Liver (tissue), 9 donors: ENCODE measurements around the gene STAB1. TPM values are rescaled to one million over a fixed set of nuclear protein-coding genes. Genes with fewer than 3 reads are reported as not detected.

Source experiments
- DNase-seq: peaks from one replicate; pipeline ENCODE4 v3.0.0-alpha.2; 2017; ENCODE audit warnings: low spot score
- H3K27ac ChIP-seq, 2 donors: one replicate each; pipeline ENCODE4 v1.7.0; 2013; ENCODE audit warnings: inconsistent platforms in 2 of 2, low read length in 2 of 2, control low read depth in 1 of 2, low read depth in 1 of 2, mild to moderate bottlenecking in 1 of 2
- H3K27me3 ChIP-seq, 4 donors: one replicate each; pipeline versions ENCODE4 v1.6.1 to v1.7.0; 2013; ENCODE audit warnings: low read length in 3 of 4, inconsistent platforms in 1 of 4, mild to moderate bottlenecking in 1 of 4, moderate library complexity in 1 of 4; ENCODE audit not compliant: control insufficient read depth in 4 of 4, insufficient read depth in 4 of 4
- H3K36me3 ChIP-seq, 4 donors: one replicate each; pipeline versions ENCODE4 v1.6.1 to v1.7.0; 2013; ENCODE audit warnings: low read length in 3 of 4, mild to moderate bottlenecking in 3 of 4, low read depth in 1 of 4, moderate library complexity in 1 of 4; ENCODE audit not compliant: control insufficient read depth in 4 of 4, insufficient read depth in 3 of 4
- H3K4me1 ChIP-seq, 4 donors: one replicate each; pipeline versions ENCODE4 v1.6.1 to v1.7.0; 2013; ENCODE audit warnings: low read length in 3 of 4, mild to moderate bottlenecking in 3 of 4, moderate library complexity in 1 of 4; ENCODE audit not compliant: control insufficient read depth in 4 of 4, insufficient read depth in 4 of 4
- H3K4me3 ChIP-seq, 3 donors: one replicate each; pipeline versions ENCODE4 v1.6.1 to v1.7.0; 2013; ENCODE audit warnings: low read length in 3 of 3, control low read depth in 1 of 3, low read depth in 1 of 3, mild to moderate bottlenecking in 1 of 3
- H3K9ac ChIP-seq, 2 donors: one replicate each; pipeline ENCODE4 v1.7.0; 2013; ENCODE audit warnings: low read length in 2 of 2, mild to moderate bottlenecking in 2 of 2, moderate library complexity in 2 of 2, control low read depth in 1 of 2, low read depth in 1 of 2
- H3K9me3 ChIP-seq, 4 donors: one replicate each; pipeline versions ENCODE4 v1.6.1 to v1.7.0; 2013; ENCODE audit warnings: low read length in 3 of 4; ENCODE audit not compliant: control insufficient read depth in 4 of 4
- ATF3 ChIP-seq: IDR thresholded peaks from 2 replicates; pipeline ENCODE4 v1.6.1; 2016; ENCODE audit warnings: antibody characterized with exemption
- CTCF ChIP-seq: fragments of 150-350 bp; IDR thresholded peaks from 2 replicates; pipeline ENCODE4 v1.5.1; 2017; ENCODE audit warnings: improper control_type of control experiment, low read depth, low read length; ENCODE audit not compliant: missing input control
- EGR1 ChIP-seq, 2 donors: IDR thresholded peaks; 2 replicates each; pipeline ENCODE4 v1.6.1; 2016 to 2018; ENCODE audit warnings: antibody characterized with exemption in 2 of 2, low read depth in 2 of 2
- FOXA1 ChIP-seq: IDR thresholded peaks from 2 replicates; pipeline ENCODE4 v1.6.1; 2016; ENCODE audit warnings: antibody characterized with exemption
- FOXA2 ChIP-seq: IDR thresholded peaks from 2 replicates; pipeline ENCODE4 v1.6.1; 2016; ENCODE audit warnings: antibody characterized with exemption
- GABPA ChIP-seq, 2 donors: IDR thresholded peaks in 1 of 2; conservative IDR thresholded peaks in 1 of 2; 2 replicates each; pipeline ENCODE4 v1.6.1; 2016; ENCODE audit warnings: antibody characterized with exemption in 2 of 2, mild to moderate bottlenecking in 1 of 2, moderate library complexity in 1 of 2
- HNF4A ChIP-seq, 2 donors: conservative IDR thresholded peaks; 2 replicates each; pipeline ENCODE4 v1.6.1; 2016; ENCODE audit warnings: antibody characterized with exemption in 2 of 2, mild to moderate bottlenecking in 2 of 2
- HNF4G ChIP-seq: IDR thresholded peaks from 2 replicates; pipeline ENCODE4 v1.6.1; 2016; ENCODE audit warnings: antibody characterized with exemption
- MAX ChIP-seq: IDR thresholded peaks from 2 replicates; pipeline ENCODE4 v1.6.1; 2016; ENCODE audit warnings: antibody characterized with exemption
- NR2F2 ChIP-seq: IDR thresholded peaks from 2 replicates; pipeline ENCODE4 v1.6.1; 2016; ENCODE audit warnings: antibody characterized with exemption
- RAD21 ChIP-seq, 2 donors: IDR thresholded peaks; 2 replicates each; pipeline ENCODE4 v1.6.1; 2016; ENCODE audit warnings: antibody characterized with exemption in 2 of 2, mild to moderate bottlenecking in 2 of 2
- REST ChIP-seq: IDR thresholded peaks from 2 replicates; pipeline ENCODE4 v1.6.1; 2016; ENCODE audit warnings: antibody characterized with exemption, mild to moderate bottlenecking
- RXRA ChIP-seq, 2 donors: IDR thresholded peaks; 2 replicates each; pipeline ENCODE4 v1.6.1; 2017 to 2018; ENCODE audit warnings: antibody characterized with exemption in 2 of 2, mild to moderate bottlenecking in 1 of 2
- SP1 ChIP-seq: IDR thresholded peaks from 2 replicates; pipeline ENCODE4 v1.6.1; 2018; ENCODE audit warnings: antibody characterized with exemption, mild to moderate bottlenecking
- TAF1 ChIP-seq: conservative IDR thresholded peaks from 2 replicates; pipeline ENCODE4 v1.6.1; 2016; ENCODE audit warnings: antibody characterized with exemption, mild to moderate bottlenecking
- YY1 ChIP-seq: IDR thresholded peaks from 2 replicates; pipeline ENCODE4 v1.6.1; 2016; ENCODE audit warnings: antibody characterized with exemption, mild to moderate bottlenecking
- ZBTB33 ChIP-seq: IDR thresholded peaks from 2 replicates; pipeline ENCODE4 v1.6.1; 2016; ENCODE audit warnings: antibody characterized with exemption
- WGBS: extraction: QIAGEN DNeasy Blood & Tissue Kit; methylation state at CpG from one replicate; pipeline ENCODE4 v1.1.7; 2013; 5-methylcytosine and 5-hydroxymethylcytosine counted together
- polyA plus RNA-seq, 2 donors: library from polyadenylated mRNA; stranded (reverse) in 1 of 2; unstranded in 1 of 2; fragments of 200-250 nt in 1 of 2; fragments of >200 nt in 1 of 2; fragmentation: Nextera tagmentation in 1 of 2; extraction: Ambion mirVana in 1 of 2; gene quantifications; one replicate each; pipeline versions ENCODE4 v1.2.1 to v1.2.3, GENCODE V29; 2013 to 2015
- total RNA-seq, 2 donors: library from RNA; depleted of rRNA; stranded (reverse); fragments of >200 nt; gene quantifications; one replicate each; pipeline ENCODE4 v1.2.3, GENCODE V29; 2014
- donor health status: healthy.
- donor health status: healthy.
- donor health status: healthy.
- donor health status: healthy.
- donor health status: healthy.

The STAB1 gene
- total and polyA plus RNA-seq, 4 donors = 42.0 to 198 (median 71.5) TPM

- no peak for TF ChIP-seq CTCF
- no peak for TF ChIP-seq FOXA1
- no peak for TF ChIP-seq NR2F2
- no peak for TF ChIP-seq RAD21 (IDR thresholded peaks at IDR 0.05)
- no peak for TF ChIP-seq GABPA (IDR thresholded peaks at IDR 0.05 in 1 of 2, conservative IDR thresholded peaks at IDR 0.05 in 1 of 2)
- no peak for TF ChIP-seq RXRA (IDR thresholded peaks at IDR 0.05)
- no peak for TF ChIP-seq SP1
- TF ChIP-seq ATF3 = no peak
- no peak for TF ChIP-seq ZBTB33
- no peak for TF ChIP-seq HNF4G
- Histone ChIP-seq H3K27me3 (no peaks in the 10 kb centered on the region), H3K4me3 (no peak overlapping the region), H3K4me1 (peaks cover 0 to 29% (median 23%) of the 10 kb centered on the region in 4 donors), H3K9me3 (no peaks in the 10 kb centered on the region), H3K27ac (no peak overlapping the region), H3K36me3 (peaks cover 10 to 37% (median 27%) of the 10 kb centered on the region in 4 donors), H3K9ac (no peak overlapping the region)
- 87% methylated on average over 5 of the region's 5 CpGs for WGBS
- no peak for DNase-seq
These were observed 22.1 kb upstream of the STAB1 start for GRCh38 chr3:52473026-52473425.

- Histone ChIP-seq H3K36me3 (peaks cover 20 to 69% (median 49%) of the 10 kb centered on the region in 4 donors), H3K27ac (no peak overlapping the region), H3K9ac (no peak overlapping the region), H3K4me3 (no peak overlapping the region), H3K27me3 (no peaks in the 10 kb centered on the region), H3K4me1 (peaks cover 0 to 17% (median 7%) of the 10 kb centered on the region in 4 donors), H3K9me3 (no peaks in the 10 kb centered on the region)
- TF ChIP-seq MAX (no peak), NR2F2 (no peak), REST (no peak), TAF1 (no peak), HNF4A (conservative IDR thresholded peaks at IDR 0.05) (no peak), YY1 (no peak), SP1 (no peak), ZBTB33 (no peak), CTCF (no peak), ATF3 (no peak), FOXA1 (no peak), EGR1 (IDR thresholded peaks at IDR 0.05; ENCODE audit: low read depth in 2 of 2) (no peak), FOXA2 (no peak), HNF4G (no peak)
- DNase-seq = no peak
- 95% methylated on average over 16 of the region's 16 CpGs for WGBS
These were observed 17.9 kb upstream of the STAB1 start for GRCh38 chr3:52477076-52477795.
